ENCODE data around the gene FANK1. TPM values are rescaled to one million over a fixed set of nuclear protein-coding genes. Genes with fewer than 3 reads are reported as not detected.

Gene FANK1
- polyA plus RNA-seq, 1 donor from 2014 or later: 3.1 TPM

- no peaks in the 10 kb centered on the region for H3K36me3 ChIP-seq (ENCODE audit: insufficient read depth, low read length)
- no peak overlapping the region for H3K4me2 ChIP-seq (ENCODE audit: low read length)
- H3K4me3 ChIP-seq (ENCODE audit: low read length): no peak overlapping the region
- TF ChIP-seq, protein P1, sequence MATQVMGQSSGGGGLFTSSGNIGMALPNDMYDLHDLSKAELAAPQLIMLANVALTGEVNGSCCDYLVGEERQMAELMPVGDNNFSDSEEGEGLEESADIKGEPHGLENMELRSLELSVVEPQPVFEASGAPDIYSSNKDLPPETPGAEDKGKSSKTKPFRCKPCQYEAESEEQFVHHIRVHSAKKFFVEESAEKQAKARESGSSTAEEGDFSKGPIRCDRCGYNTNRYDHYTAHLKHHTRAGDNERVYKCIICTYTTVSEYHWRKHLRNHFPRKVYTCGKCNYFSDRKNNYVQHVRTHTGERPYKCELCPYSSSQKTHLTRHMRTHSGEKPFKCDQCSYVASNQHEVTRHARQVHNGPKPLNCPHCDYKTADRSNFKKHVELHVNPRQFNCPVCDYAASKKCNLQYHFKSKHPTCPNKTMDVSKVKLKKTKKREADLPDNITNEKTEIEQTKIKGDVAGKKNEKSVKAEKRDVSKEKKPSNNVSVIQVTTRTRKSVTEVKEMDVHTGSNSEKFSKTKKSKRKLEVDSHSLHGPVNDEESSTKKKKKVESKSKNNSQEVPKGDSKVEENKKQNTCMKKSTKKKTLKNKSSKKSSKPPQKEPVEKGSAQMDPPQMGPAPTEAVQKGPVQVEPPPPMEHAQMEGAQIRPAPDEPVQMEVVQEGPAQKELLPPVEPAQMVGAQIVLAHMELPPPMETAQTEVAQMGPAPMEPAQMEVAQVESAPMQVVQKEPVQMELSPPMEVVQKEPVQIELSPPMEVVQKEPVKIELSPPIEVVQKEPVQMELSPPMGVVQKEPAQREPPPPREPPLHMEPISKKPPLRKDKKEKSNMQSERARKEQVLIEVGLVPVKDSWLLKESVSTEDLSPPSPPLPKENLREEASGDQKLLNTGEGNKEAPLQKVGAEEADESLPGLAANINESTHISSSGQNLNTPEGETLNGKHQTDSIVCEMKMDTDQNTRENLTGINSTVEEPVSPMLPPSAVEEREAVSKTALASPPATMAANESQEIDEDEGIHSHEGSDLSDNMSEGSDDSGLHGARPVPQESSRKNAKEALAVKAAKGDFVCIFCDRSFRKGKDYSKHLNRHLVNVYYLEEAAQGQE (IDR thresholded peaks at IDR 0.05; ENCODE audit: borderline replicate concordance): no peak
- no peak for TF ChIP-seq EP300 (conservative IDR thresholded peaks at IDR 0.05; ENCODE audit: poor library complexity, severe bottlenecking)
- TF ChIP-seq TAF1 (IDR thresholded peaks at IDR 0.05; ENCODE audit: low read depth): no peak
- TF ChIP-seq RAD21 (conservative IDR thresholded peaks at IDR 0.05): no peak
- no peak for TF ChIP-seq EZH2 (IDR thresholded peaks at IDR 0.05; ENCODE audit: borderline replicate concordance, insufficient read depth, low read length, poor library complexity, severe bottlenecking)
- H3K9me3 ChIP-seq (ENCODE audit: low read length): no peaks in the 10 kb centered on the region
- no peak overlapping the region for H3K27ac ChIP-seq (ENCODE audit: low read length)
- no peaks in the 10 kb centered on the region for H3F3A ChIP-seq (ENCODE audit: insufficient read depth, low read length, poor library complexity, severe bottlenecking)
- no peaks in the 10 kb centered on the region for H3K27me3 ChIP-seq (ENCODE audit: insufficient read depth, low read depth, low read length)
- no peaks in the 10 kb centered on the region for H3K79me2 ChIP-seq (replicated peaks; ENCODE audit: insufficient read depth, low read length)
- no peaks in the 10 kb centered on the region for H4K20me1 ChIP-seq (ENCODE audit: insufficient read depth)
- no peaks in the 10 kb centered on the region for H3K9me2 ChIP-seq (ENCODE audit: insufficient read depth, low read length)
- no peak overlapping the region for H3K9ac ChIP-seq (ENCODE audit: low read length)
- no peak overlapping the region for H2AFZ ChIP-seq (ENCODE audit: low read depth, low read length)
Observed at GRCh38 chr10:125848371-125848770, 48.0 kb upstream of the FANK1 start.

DNA sequence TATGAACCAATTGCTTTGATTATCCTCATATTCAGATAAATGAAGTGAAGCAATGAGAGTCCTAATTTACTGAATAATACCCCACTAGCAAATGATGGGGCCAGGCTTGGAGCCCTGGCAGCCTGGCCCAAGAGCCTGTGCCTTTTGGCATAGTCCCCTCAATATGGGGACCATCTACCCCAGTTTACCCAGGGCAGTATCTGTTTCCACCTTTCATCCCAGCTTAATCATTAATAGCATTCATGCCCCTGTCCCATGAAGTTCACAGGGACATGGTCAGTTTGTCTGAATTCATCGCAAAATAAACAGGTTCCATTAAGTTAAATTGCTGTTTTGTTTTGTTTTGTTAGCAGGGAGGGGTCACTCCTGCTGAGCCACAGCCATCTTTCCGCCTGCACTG lies 47.5 kb upstream of the FANK1 start:
- no peaks in the 10 kb centered on the region for H3K9me3 ChIP-seq (ENCODE audit: low read length)
- H3K9ac ChIP-seq (ENCODE audit: low read length): no peak overlapping the region
- no peak overlapping the region for H3K27ac ChIP-seq (ENCODE audit: low read length)

GRCh38 chr10:125849448-125849847 lies 46.9 kb upstream of the FANK1 start:
- H4K20me1 ChIP-seq (ENCODE audit: insufficient read depth): no peaks in the 10 kb centered on the region
- no peaks in the 10 kb centered on the region for H3K9me3 ChIP-seq (ENCODE audit: low read length)
- TF ChIP-seq SMC3 (conservative IDR thresholded peaks at IDR 0.05; ENCODE audit: poor library complexity): no peak
- no peak for TF ChIP-seq EP300 (conservative IDR thresholded peaks at IDR 0.05; ENCODE audit: poor library complexity, severe bottlenecking)
- TF ChIP-seq MXI1 (conservative IDR thresholded peaks at IDR 0.05; ENCODE audit: poor library complexity, severe bottlenecking): no peak
- TF ChIP-seq TAF1 (IDR thresholded peaks at IDR 0.05; ENCODE audit: low read depth): no peak
- TF ChIP-seq, protein P1 (IDR thresholded peaks at IDR 0.05; ENCODE audit: borderline replicate concordance): no peak
- TF ChIP-seq, protein P2, sequence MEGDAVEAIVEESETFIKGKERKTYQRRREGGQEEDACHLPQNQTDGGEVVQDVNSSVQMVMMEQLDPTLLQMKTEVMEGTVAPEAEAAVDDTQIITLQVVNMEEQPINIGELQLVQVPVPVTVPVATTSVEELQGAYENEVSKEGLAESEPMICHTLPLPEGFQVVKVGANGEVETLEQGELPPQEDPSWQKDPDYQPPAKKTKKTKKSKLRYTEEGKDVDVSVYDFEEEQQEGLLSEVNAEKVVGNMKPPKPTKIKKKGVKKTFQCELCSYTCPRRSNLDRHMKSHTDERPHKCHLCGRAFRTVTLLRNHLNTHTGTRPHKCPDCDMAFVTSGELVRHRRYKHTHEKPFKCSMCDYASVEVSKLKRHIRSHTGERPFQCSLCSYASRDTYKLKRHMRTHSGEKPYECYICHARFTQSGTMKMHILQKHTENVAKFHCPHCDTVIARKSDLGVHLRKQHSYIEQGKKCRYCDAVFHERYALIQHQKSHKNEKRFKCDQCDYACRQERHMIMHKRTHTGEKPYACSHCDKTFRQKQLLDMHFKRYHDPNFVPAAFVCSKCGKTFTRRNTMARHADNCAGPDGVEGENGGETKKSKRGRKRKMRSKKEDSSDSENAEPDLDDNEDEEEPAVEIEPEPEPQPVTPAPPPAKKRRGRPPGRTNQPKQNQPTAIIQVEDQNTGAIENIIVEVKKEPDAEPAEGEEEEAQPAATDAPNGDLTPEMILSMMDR (IDR thresholded peaks at IDR 0.05; ENCODE audit: poor library complexity, severe bottlenecking): no peak
- no peak for TF ChIP-seq EZH2 (IDR thresholded peaks at IDR 0.05; ENCODE audit: borderline replicate concordance, insufficient read depth, low read length, poor library complexity, severe bottlenecking)
- no peak for TF ChIP-seq RAD21 (conservative IDR thresholded peaks at IDR 0.05)
- TF ChIP-seq POLR2AphosphoS5 (IDR thresholded peaks at IDR 0.05): no peak
- H3K27me3 ChIP-seq (ENCODE audit: insufficient read depth, low read depth, low read length): no peaks in the 10 kb centered on the region
- H3F3A ChIP-seq (ENCODE audit: insufficient read depth, low read length, poor library complexity, severe bottlenecking): no peaks in the 10 kb centered on the region
- no peak overlapping the region for H3K9ac ChIP-seq (ENCODE audit: low read length)
- no peak overlapping the region for H3K4me3 ChIP-seq (ENCODE audit: low read length)
- H3K4me2 ChIP-seq (ENCODE audit: low read length): no peak overlapping the region
- no peak overlapping the region for H2AFZ ChIP-seq (ENCODE audit: low read depth, low read length)
- no peaks in the 10 kb centered on the region for H3K9me2 ChIP-seq (ENCODE audit: insufficient read depth, low read length)
- no peak overlapping the region for H3K27ac ChIP-seq (ENCODE audit: low read length)
- no peaks in the 10 kb centered on the region for H3K36me3 ChIP-seq (ENCODE audit: insufficient read depth, low read length)
- no peaks in the 10 kb centered on the region for H3K79me2 ChIP-seq (replicated peaks; ENCODE audit: insufficient read depth, low read length)

More for the DNA sequence above, 47.5 kb upstream of the FANK1 start:
- no peaks in the 10 kb centered on the region for H4K20me1 ChIP-seq (ENCODE audit: insufficient read depth)
- H3K79me2 ChIP-seq (replicated peaks; ENCODE audit: insufficient read depth, low read length): no peaks in the 10 kb centered on the region
- no peaks in the 10 kb centered on the region for H3F3A ChIP-seq (ENCODE audit: insufficient read depth, low read length, poor library complexity, severe bottlenecking)
- TF ChIP-seq EZH2 (IDR thresholded peaks at IDR 0.05; ENCODE audit: borderline replicate concordance, insufficient read depth, low read length, poor library complexity, severe bottlenecking): no peak
- H3K27me3 ChIP-seq (ENCODE audit: insufficient read depth, low read depth, low read length): no peaks in the 10 kb centered on the region
- no peak overlapping the region for H2AFZ ChIP-seq (ENCODE audit: low read depth, low read length)
- H3K9me2 ChIP-seq (ENCODE audit: insufficient read depth, low read length): no peaks in the 10 kb centered on the region
- H3K36me3 ChIP-seq (ENCODE audit: insufficient read depth, low read length): no peaks in the 10 kb centered on the region
- no peak overlapping the region for H3K4me2 ChIP-seq (ENCODE audit: low read length)
- no peak overlapping the region for H3K4me3 ChIP-seq (ENCODE audit: low read length)

Measured in neural cell (in vitro differentiated cells).